Measurements from ENCODE around the gene CDSN.
"Not testable (repeated sequence)": the region's sequence is repeated elsewhere in the genome, so short reads cannot be mapped to it uniquely, and the experiment has no call there.

The CDSN gene

GRCh38 chr6:31090973-31091364 lies 29.3 kb downstream of the CDSN start:
- no peak for DNase-seq (ENCODE audit: extremely low read depth in 1 of 2, low read depth in 1 of 2)

GRCh38 chr6:31090275-31090972 lies 29.8 kb downstream of the CDSN start:
- DNase-seq (ENCODE audit: extremely low read depth in 1 of 2, low read depth in 1 of 2): no peak

- DNase-seq (ENCODE audit: extremely low read depth in 1 of 2, low read depth in 1 of 2): peak; percentile 52 to 84
These were observed 32.7 kb downstream of the CDSN start for GRCh38 chr6:31087494-31088089.

- DNase-seq (ENCODE audit: extremely low read depth in 1 of 2, low read depth in 1 of 2): no peak
These were observed 33.3 kb downstream of the CDSN start for GRCh38 chr6:31086788-31087440.

- peak in 1 of 2 donors; percentile 21 for DNase-seq (ENCODE audit: extremely low read depth in 1 of 2, low read depth in 1 of 2)
These were observed 36.4 kb downstream of the CDSN start for GRCh38 chr6:31083742-31084354.

GRCh38 chr6:31081872-31082271 lies 38.4 kb downstream of the CDSN start:
- DNase-seq (ENCODE audit: extremely low read depth in 1 of 2, low read depth in 1 of 2): no peak

- DNase-seq (ENCODE audit: extremely low read depth in 1 of 2, low read depth in 1 of 2): peak; percentile 21 to 38
These were observed 40.5 kb downstream of the CDSN start for GRCh38 chr6:31079656-31080261.

- no peak for DNase-seq (ENCODE audit: extremely low read depth in 1 of 2, low read depth in 1 of 2)
These were observed 43.6 kb downstream of the CDSN start for GRCh38 chr6:31076611-31077010.

GRCh38 chr6:31075528-31075927 lies 44.7 kb downstream of the CDSN start:
- DNase-seq (ENCODE audit: extremely low read depth in 1 of 2, low read depth in 1 of 2): no peak

GRCh38 chr6:31074401-31074800 lies 45.8 kb downstream of the CDSN start:
- no peak for DNase-seq (ENCODE audit: extremely low read depth in 1 of 2, low read depth in 1 of 2)

GRCh38 chr6:31070711-31071197 lies 49.5 kb downstream of the CDSN start:
- no peak for DNase-seq (ENCODE audit: extremely low read depth in 1 of 2, low read depth in 1 of 2)

- peak; percentile 25 to 52 for DNase-seq (ENCODE audit: extremely low read depth in 1 of 2, low read depth in 1 of 2)
These were observed 51.4 kb downstream of the CDSN start for GRCh38 chr6:31068669-31069340.

GRCh38 chr6:31067891-31068668 lies 52.2 kb downstream of the CDSN start:
- not testable (repeated sequence) for DNase-seq (ENCODE audit: extremely low read depth in 1 of 2, low read depth in 1 of 2)

- DNase-seq (ENCODE audit: extremely low read depth in 1 of 2, low read depth in 1 of 2): not testable (repeated sequence)
These were observed 53.2 kb downstream of the CDSN start for GRCh38 chr6:31067028-31067427.

GRCh38 chr6:31065556-31065955 lies 54.7 kb downstream of the CDSN start:
- no peak for DNase-seq (ENCODE audit: extremely low read depth in 1 of 2, low read depth in 1 of 2)

All from stimulated activated CD8-positive, alpha-beta memory T cell treated with anti-CD3 and anti-CD28 coated beads, Interleukin-7, amount 100 ng/mL, for 48 hours (primary cell).